Right ventricle myocardium inferior (tissue), 1 donor: ENCODE data around the gene TOR3A. TPM values are rescaled to one million over a fixed set of nuclear protein-coding genes. Genes with fewer than 3 reads are reported as not detected.

Experiments used
- ATAC-seq: fragments of 200-7000 bp; cut with Tn5 transposase; one replicate; pipeline ENCODE4 v1.9.1; 2020; ENCODE audit warnings: mild to moderate bottlenecking, moderate library complexity
- DNase-seq: peaks from one replicate; pipeline ENCODE4 v3.0.0; 2021; ENCODE audit errors: missing footprints
- intact Hi-C: fragments of 100-400 bp; cut with DNase I; formaldehyde crosslinking; loops from one replicate; pipeline ENCODE4 v1.11.0; 2022
- total RNA-seq: library from RNA; stranded (reverse); fragmentation: NEBNext Ultra II Directional; extraction: Animal tissue kit (Norgen Biotek cat#: 25700); gene quantifications from one replicate; pipeline ENCODE4 v1.2.1, GENCODE V29; 2021
- donor health status: DM: no; HTN: yes; CAD: no; lungs with severe emphysema.

The TOR3A gene
- total RNA-seq, 1 donor from 2014 or later, result 11.3 TPM

GRCh38 chr1:179095377-179095776, 13.5 kb downstream of the TOR3A start:
- DNase-seq, result no peak
- no peak for ATAC-seq
- intact Hi-C loops, result no loop called here

GRCh38 chr1:179095924-179096323, 14.1 kb downstream of the TOR3A start:
- peak; percentile 64 for ATAC-seq
- intact Hi-C loops, result no loop called here

DNA sequence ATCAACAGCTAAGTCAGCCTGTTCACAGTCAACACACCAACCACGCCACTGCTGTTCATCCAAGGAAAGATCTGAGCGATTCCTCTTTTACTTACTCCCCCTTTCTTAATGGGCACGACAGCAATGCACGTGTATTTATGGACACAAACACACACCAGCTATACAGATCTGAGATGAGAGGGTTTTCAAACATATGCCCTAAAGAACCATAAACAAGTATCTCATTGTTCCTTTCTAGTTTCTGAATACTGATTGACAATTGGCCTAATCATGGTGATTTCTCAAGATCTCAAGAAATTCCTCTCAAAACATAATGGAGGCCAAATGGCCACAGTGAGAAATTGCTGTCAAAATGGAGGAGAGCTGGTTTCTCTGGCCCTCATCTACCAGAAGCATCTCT, 18.0 kb downstream of the TOR3A start:
- intact Hi-C loops, result no loop called here
- ATAC-seq, result no peak
- DNase-seq, result no peak

More at GRCh38 chr1:179095924-179096323, 14.1 kb downstream of the TOR3A start:
- DNase-seq, result no peak

- DNase-seq, result no peak
- intact Hi-C loops, result no loop called here
- no peak for ATAC-seq
These were observed 19.7 kb downstream of the TOR3A start for GRCh38 chr1:179101566-179101965.

GRCh38 chr1:179103999-179104398, 22.1 kb downstream of the TOR3A start:
- no peak for ATAC-seq
- intact Hi-C loops, result no loop called here
- DNase-seq, result no peak

DNA sequence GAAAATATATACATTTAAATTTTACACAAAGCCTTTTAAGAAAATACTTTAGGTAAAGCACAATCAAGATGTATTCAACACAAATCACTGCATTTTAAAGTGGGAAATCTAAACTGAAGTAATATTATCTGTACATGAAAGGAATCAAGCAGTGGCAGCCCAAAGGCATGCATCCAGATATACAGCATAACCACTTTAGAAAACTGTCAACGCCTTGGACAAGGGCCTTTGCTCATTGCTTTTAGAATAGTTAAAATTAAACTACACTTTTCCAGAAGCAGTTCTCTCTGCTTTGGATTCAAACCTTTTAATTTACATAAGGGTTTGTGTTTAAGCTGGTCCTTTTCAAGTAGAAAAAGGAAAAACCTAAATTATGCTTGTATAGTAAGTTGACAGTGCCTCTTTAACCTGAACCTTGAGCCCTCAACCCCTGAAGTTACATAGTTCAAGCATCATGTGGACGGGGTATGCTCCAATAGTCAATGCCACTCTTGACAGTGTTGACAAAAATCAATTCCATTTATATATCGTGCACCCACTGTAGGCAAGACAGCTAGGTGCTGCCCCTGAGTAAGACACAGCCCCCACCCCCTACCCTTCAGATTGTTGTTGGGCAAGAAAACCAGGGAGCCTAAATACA, 22.9 kb downstream of the TOR3A start:
- DNase-seq (no peak), ATAC-seq (no peak)
- intact Hi-C loops, result no loop called here

GRCh38 chr1:179105393-179105792, 23.5 kb downstream of the TOR3A start:
- intact Hi-C loops, result no loop called here
- DNase-seq (no peak), ATAC-seq (no peak)

- DNase-seq (no peak), ATAC-seq (peak; percentile 77)
- intact Hi-C loops, result no loop called here
These were observed 26.1 kb downstream of the TOR3A start for GRCh38 chr1:179107706-179108629.

DNA sequence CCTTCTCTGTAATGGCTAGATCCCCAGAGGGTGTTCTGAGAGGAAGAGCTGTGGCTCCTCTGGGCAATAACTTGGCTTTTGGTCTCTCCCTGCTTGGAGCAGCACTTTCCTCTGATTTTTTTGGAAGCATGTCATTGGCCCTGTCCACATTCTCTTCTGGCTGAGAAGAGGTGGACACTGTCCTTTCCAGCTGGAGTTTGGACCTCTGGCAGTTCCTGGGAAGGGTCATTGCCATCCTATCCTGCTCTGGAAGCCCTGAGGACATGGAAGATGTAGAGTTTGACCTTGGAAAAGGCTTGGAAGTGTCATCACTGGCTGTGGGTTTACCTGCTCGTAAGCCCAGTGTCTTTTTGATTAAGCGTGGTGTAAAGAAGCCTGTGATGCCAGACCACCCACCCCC, 26.8 kb downstream of the TOR3A start:
- intact Hi-C loops, result no loop called here
- DNase-seq (no peak), ATAC-seq (no peak)

DNA sequence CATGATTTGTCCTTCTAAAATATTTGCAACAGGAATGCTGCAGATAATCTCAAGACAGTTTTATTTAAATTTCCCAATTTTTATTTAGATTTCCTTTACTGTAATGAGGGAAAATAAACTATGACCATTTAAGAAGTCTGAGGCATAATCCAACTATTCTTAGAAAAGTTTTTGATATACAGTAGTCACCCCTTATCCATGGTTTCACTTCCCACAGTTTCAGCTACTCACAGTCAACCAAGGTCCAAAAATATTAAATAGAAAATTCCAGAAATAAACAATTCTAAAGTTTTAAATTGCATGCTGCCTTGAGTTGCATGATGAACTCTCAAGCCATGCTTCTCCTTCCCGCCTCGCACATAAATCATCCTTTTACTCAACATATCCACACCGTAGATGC, 33.3 kb downstream of the TOR3A start:
- intact Hi-C loops, result no loop called here
- DNase-seq, result no peak
- no peak for ATAC-seq

DNA sequence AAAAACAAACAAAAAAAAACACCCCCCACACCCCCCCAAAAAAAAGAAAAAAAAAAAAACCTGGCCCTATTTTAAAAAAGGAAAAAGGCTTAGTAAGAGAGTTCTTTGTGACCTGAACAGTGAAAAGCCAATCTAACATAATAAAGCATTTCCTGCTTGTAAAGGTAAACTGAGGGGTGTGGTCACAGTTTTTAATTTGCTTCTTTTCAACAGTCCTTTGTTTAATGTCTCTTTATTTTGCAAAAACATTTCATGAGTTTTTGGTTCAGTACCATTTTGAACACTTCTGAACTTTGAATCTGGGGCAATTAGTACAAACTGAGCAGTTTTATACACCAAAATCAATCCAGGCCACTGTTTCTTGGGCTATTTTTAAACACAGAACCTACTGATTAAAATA, 37.6 kb downstream of the TOR3A start:
- intact Hi-C loops, result no loop called here
- no peak for DNase-seq
- ATAC-seq, result no peak

DNA sequence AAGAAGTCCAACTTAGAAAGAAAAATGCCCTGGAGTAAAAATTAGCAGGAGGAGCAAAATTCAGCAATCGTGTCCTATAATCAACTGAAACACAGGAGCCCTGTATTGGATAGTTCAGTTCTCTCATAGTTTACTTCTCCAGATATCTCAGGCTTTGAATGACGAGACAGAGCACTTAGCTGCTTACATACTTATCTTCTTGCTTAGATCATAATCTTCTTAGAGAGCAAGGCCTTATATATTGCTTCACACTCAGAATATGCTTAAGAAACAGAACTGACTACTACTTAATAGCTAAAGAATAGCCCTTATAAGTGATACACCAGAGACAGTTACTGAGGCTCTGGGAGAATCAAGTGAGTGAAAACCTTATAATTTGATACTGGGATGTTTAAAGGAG, 38.9 kb downstream of the TOR3A start:
- DNase-seq, result no peak
- ATAC-seq, result no peak
- intact Hi-C loops, result loop anchor here (5.0 kb wide), 1 partner anchor 72 kb away; no protein-coding TSS in a partner anchor

- DNase-seq (no peak), ATAC-seq (no peak)
- intact Hi-C loops, result loop anchor here (5.0 kb wide), 1 partner anchor 71 kb away; no protein-coding TSS in a partner anchor
These were observed 39.5 kb downstream of the TOR3A start for GRCh38 chr1:179121159-179121938.

DNA sequence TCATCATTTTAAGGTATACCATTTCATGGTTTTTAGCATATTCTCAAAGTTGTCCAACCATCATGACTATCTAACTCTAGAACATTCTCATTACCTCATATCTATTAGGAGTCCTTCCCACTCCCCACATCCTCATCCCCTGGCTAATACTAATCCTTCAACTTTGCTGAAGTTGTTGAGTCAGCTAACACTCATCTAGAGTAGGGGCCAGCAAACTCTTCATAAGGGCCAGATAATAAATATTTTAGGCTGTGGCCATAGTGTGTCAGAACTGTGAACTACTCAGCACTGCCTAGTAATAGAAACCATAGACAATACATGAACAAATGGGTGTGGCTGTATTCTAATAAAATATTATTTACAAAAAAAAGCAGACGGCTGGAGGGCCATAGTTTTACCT, 43.0 kb downstream of the TOR3A start:
- intact Hi-C loops, result loop anchor here (5.0 kb wide), 2 partner anchors 38 to 67 kb away; no protein-coding TSS in a partner anchor

GRCh38 chr1:179126338-179127060, 44.6 kb downstream of the TOR3A start:
- DNase-seq (no peak), ATAC-seq (no peak)
- intact Hi-C loops, result loop anchor here (5.0 kb wide), 1 partner anchor 39 kb away; no protein-coding TSS in a partner anchor

More for the DNA sequence above, 43.0 kb downstream of the TOR3A start:
- no peak for DNase-seq
- no peak for ATAC-seq

DNA sequence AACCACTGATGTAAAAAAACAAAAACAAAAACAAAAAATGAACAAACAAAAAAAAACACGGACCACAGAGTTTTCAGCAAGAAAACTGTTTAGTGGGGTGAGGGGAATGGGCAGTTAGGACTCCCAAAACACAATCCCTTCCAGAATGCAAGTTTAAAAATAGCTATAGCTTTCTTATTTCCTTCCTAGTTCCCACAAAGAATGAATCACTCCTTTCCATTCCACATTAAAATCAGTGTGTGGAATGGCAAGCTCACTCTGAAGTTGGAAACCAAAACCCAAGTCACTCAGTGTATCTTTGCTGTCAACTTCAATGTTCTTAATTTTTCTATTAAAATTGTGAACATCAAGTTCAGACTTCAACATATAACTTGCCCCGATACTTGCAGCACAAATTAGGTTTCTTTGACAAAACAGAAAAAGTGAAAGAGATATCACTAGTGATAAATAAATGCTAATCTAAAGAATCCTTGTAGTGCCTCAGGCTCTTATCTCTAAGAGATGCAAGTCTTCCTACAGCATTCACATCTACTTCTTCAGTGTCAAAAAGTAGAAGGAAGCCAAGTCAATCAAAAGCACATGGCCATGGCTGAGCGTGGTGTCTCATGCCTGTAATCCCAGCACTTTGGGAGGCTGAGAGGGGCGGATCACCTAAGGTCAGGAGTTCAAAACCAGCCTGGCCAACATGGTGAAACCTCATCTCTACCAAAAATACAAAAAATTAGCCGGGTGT, 45.5 kb downstream of the TOR3A start:
- DNase-seq (no peak), ATAC-seq (no peak)
- intact Hi-C loops, result loop anchor here (5.0 kb wide), 1 partner anchor 40 kb away; no protein-coding TSS in a partner anchor

- ATAC-seq (no peak), DNase-seq (no peak)
- intact Hi-C loops, result loop anchor here (5.0 kb wide), 1 partner anchor 41 kb away; no protein-coding TSS in a partner anchor
These were observed 46.6 kb downstream of the TOR3A start for GRCh38 chr1:179128520-179128919.
